Gastrocnemius medialis (tissue), 4 donors: ENCODE measurements around the gene OS9. TPM values are rescaled to one million over a fixed set of nuclear protein-coding genes. Genes with fewer than 3 reads are reported as not detected.
"Not testable (repeated sequence)": the region's sequence is repeated elsewhere in the genome, so short reads cannot be mapped to it uniquely, and the experiment has no call there.

Experiments used
- ATAC-seq, 2 donors: fragments of 150-250 bp; one replicate each; pipeline ENCODE4 v1.9.1; 2016
- DNase-seq, 2 donors: peaks; one replicate each; pipeline ENCODE4 v3.0.0-alpha.2; 2019
- H3K27ac ChIP-seq, 4 donors: fragments of 200-600 bp; sonication (generic); 1 replicate in 1 of 4; 2 replicates in 3 of 4; pipeline ENCODE4 v1.5.1; 2016 to 2018; ENCODE audit warnings: mild to moderate bottlenecking in 2 of 4, moderate library complexity in 1 of 4
- H3K27me3 ChIP-seq, 3 donors: fragments of 200-600 bp; sonication (generic) in 2 of 3; 1 replicate in 1 of 3; 2 replicates in 2 of 3; pipeline versions ENCODE4 v1.5.1 to v1.6.0; 2016 to 2019; ENCODE audit warnings: mild to moderate bottlenecking in 1 of 3, moderate library complexity in 1 of 3
- H3K36me3 ChIP-seq, 2 donors: fragments of 200-600 bp; sonication (generic) in 1 of 2; one replicate each; pipeline ENCODE4 v1.5.1; 2017 to 2018
- H3K4me1 ChIP-seq, 2 donors: fragments of 200-600 bp; sonication (generic) in 1 of 2; one replicate each; pipeline ENCODE4 v1.5.1; 2016 to 2017; ENCODE audit warnings: mild to moderate bottlenecking in 2 of 2
- H3K4me3 ChIP-seq, 4 donors: fragments of 200-600 bp; sonication (generic) in 3 of 4; 1 replicate in 1 of 4; 2 replicates in 3 of 4; pipeline ENCODE4 v1.5.1; 2016 to 2019; ENCODE audit warnings: mild to moderate bottlenecking in 2 of 4
- H3K9me3 ChIP-seq, 3 donors: fragments of 200-600 bp; sonication (generic) in 2 of 3; 1 replicate in 1 of 3; 2 replicates in 2 of 3; pipeline ENCODE4 v1.5.1; 2016 to 2019
- POLR2A ChIP-seq, 2 donors: fragments of 450-650 bp; IDR thresholded peaks; one replicate each; pipeline ENCODE4 v1.6.1; 2017; ENCODE audit warnings: antibody characterized with exemption in 2 of 2, mild to moderate bottlenecking in 2 of 2, moderate library complexity in 2 of 2
- in situ Hi-C, 4 donors: fragments of 200-750 bp; cut with MboI; loops; one replicate each; pipeline versions ENCODE4 v1.15.0 to v1.8.0; 2017; ENCODE audit warnings: low sequenced_read_pairs in 4 of 4
- intact Hi-C: fragments of 100-400 bp; cut with DNase I; formaldehyde crosslinking; loops from one replicate; pipeline ENCODE4 v1.15.1; 2023; ENCODE audit warnings: low total_unique reads
- total RNA-seq, 4 donors: library from RNA; depleted of rRNA; stranded (reverse); fragments of >200 nt; gene quantifications; one replicate each; pipeline versions ENCODE4 v1.1.0 to v1.2.3, GENCODE V29; 2016
- TF ChIP-seq, protein P1 (sequence below), 5 experiments: fragments of 450-650 bp in 3 of 5; fragments of 200-600 bp in 2 of 5; sonication (generic) in 2 of 5; IDR thresholded peaks in 4 of 5; conservative IDR thresholded peaks in 1 of 5; 1 replicate in 4 of 5; 2 replicates in 1 of 5; pipeline ENCODE4 v1.5.1; 2016 to 2019; ENCODE audit warnings: antibody characterized with exemption in 5 of 5, mild to moderate bottlenecking in 3 of 5, moderate library complexity in 3 of 5

OS9 gene
- total RNA-seq, 4 donors from 2014 or later = 77.0 to 152 (median 106) TPM

DNA sequence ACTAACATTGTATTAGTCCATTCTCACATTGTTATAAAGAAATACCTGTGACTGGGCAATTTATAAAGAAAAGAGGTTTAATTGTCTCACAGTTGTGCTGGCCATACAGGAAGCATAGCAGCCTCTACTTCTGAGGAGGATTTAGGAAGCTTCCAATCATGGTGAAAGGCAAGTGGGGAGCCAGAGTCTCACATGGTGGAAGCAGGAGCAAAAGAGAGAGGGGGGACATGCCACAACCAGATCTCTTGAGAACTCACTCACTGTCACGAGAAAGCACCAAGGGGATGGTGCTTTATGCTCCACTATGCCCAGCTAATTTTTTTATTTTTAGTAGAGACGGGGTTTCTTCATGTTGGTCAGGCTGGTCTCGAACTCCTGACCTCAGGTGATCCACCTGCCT is 13.3 kb downstream of the OS9 start:
- TF ChIP-seq, protein P1, sequence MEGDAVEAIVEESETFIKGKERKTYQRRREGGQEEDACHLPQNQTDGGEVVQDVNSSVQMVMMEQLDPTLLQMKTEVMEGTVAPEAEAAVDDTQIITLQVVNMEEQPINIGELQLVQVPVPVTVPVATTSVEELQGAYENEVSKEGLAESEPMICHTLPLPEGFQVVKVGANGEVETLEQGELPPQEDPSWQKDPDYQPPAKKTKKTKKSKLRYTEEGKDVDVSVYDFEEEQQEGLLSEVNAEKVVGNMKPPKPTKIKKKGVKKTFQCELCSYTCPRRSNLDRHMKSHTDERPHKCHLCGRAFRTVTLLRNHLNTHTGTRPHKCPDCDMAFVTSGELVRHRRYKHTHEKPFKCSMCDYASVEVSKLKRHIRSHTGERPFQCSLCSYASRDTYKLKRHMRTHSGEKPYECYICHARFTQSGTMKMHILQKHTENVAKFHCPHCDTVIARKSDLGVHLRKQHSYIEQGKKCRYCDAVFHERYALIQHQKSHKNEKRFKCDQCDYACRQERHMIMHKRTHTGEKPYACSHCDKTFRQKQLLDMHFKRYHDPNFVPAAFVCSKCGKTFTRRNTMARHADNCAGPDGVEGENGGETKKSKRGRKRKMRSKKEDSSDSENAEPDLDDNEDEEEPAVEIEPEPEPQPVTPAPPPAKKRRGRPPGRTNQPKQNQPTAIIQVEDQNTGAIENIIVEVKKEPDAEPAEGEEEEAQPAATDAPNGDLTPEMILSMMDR (IDR thresholded peaks at IDR 0.05 in 4 of 5, conservative IDR thresholded peaks at IDR 0.05 in 1 of 5) = no peak
- TF ChIP-seq POLR2A (IDR thresholded peaks at IDR 0.05) = no peak
- H3K27me3 ChIP-seq = no peaks in the 10 kb centered on the region
- H3K27ac ChIP-seq = no peak overlapping the region
- peaks cover 0 to 6% (median 0%) of the 10 kb centered on the region in 3 donors for H3K9me3 ChIP-seq
- H3K4me1 ChIP-seq = no peaks in the 10 kb centered on the region
- intact Hi-C loops = no loop called here
- DNase-seq = no peak
- in situ Hi-C loops = no loop called here
- no peak for ATAC-seq
- peaks cover 0 to 37% of the 10 kb centered on the region in 2 donors for H3K36me3 ChIP-seq
- no peak overlapping the region for H3K4me3 ChIP-seq

DNA sequence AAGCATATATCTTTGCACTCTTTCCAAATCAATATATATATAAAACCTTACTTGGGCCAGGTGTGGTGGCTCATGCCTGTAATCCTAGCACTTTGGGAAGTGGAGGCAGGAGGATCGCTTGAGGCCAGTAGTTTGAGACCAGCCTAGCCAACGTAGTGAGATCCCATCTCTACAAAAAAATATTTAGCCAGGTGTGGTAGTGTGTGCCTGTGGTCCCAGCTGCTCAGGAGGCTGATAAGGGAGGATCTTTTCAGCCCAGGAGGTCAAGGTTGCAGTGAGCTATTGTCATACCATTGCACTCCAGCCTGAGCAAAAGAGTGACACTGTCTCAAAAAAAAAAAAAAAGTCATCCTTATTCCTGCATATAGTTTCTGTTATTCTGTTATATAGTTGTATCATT is 14.4 kb downstream of the OS9 start:
- no peak for ATAC-seq
- Histone ChIP-seq H3K9me3 (peaks cover 0 to 6% (median 0%) of the 10 kb centered on the region in 3 donors), H3K27me3 (no peaks in the 10 kb centered on the region), H3K36me3 (peaks cover 0 to 32% of the 10 kb centered on the region in 2 donors), H3K27ac (no peak overlapping the region), H3K4me1 (no peaks in the 10 kb centered on the region), H3K4me3 (no peak overlapping the region)
- intact Hi-C loops (no loop called here), in situ Hi-C loops (no loop called here)
- DNase-seq = no peak
- TF ChIP-seq, protein P1 (IDR thresholded peaks at IDR 0.05 in 4 of 5, conservative IDR thresholded peaks at IDR 0.05 in 1 of 5) = no peak
- no peak for TF ChIP-seq POLR2A (IDR thresholded peaks at IDR 0.05)

- H3K9me3 ChIP-seq = no peaks in the 10 kb centered on the region
- intact Hi-C loops = no loop called here
- TF ChIP-seq POLR2A (IDR thresholded peaks at IDR 0.05) = no peak
- TF ChIP-seq, protein P1 (IDR thresholded peaks at IDR 0.05 in 4 of 5, conservative IDR thresholded peaks at IDR 0.05 in 1 of 5) = no peak
- no peak overlapping the region for H3K27ac ChIP-seq
- H3K27me3 ChIP-seq = no peaks in the 10 kb centered on the region
- peaks cover 0 to 30% of the 10 kb centered on the region in 2 donors for H3K36me3 ChIP-seq
- no peak for ATAC-seq
- DNase-seq = no peak
- in situ Hi-C loops = no loop called here
- no peak overlapping the region for H3K4me3 ChIP-seq
- no peaks in the 10 kb centered on the region for H3K4me1 ChIP-seq
Measured at GRCh38 chr12:57712701-57713100, 18.8 kb downstream of the OS9 start.

DNA sequence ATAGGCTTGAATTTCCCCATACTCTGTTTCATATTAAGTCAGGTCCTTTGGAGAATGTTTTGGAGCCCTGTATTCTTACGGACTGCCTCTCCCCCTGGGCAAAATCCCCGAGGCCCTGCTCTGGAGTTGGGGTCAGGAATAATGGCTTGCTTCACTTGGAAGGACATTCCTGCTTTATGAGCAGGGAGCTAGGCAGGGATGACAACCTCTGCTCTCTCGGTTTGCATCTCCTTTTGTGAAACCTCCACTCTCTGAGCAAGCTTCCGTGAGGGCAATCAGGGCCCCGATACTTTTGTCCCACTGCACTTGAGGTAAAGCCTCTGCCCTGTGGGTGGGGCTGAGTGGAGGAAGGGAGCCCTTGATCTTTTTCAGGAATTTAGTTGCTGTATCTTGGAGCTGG is 19.3 kb downstream of the OS9 start:
- no peak for ATAC-seq
- Histone ChIP-seq H3K27me3 (no peaks in the 10 kb centered on the region), H3K4me3 (no peak overlapping the region), H3K4me1 (no peaks in the 10 kb centered on the region), H3K27ac (no peak overlapping the region), H3K36me3 (peaks cover 0 to 35% of the 10 kb centered on the region in 2 donors), H3K9me3 (no peaks in the 10 kb centered on the region)
- in situ Hi-C loops (no loop called here), intact Hi-C loops (no loop called here)
- TF ChIP-seq, protein P1 (IDR thresholded peaks at IDR 0.05 in 4 of 5, conservative IDR thresholded peaks at IDR 0.05 in 1 of 5) = no peak
- no peak for TF ChIP-seq POLR2A (IDR thresholded peaks at IDR 0.05)
- DNase-seq = no peak

- H3K27ac ChIP-seq, ATAC-seq, H3K4me3 ChIP-seq, H3K9me3 ChIP-seq, intact Hi-C loops, in situ Hi-C loops, H3K4me1 ChIP-seq, H3K27me3 ChIP-seq, DNase-seq: not testable (repeated sequence)
- peaks cover 5 to 55% of the 10 kb centered on the region in 2 donors for H3K36me3 ChIP-seq
Measured at GRCh38 chr12:57715036-57715748, 21.3 kb downstream of the OS9 start.
